Esophagus squamous epithelium (tissue), 5 donors: ENCODE data around the gene NUP155. TPM values are rescaled to one million over a fixed set of nuclear protein-coding genes. Genes with fewer than 3 reads are reported as not detected.

Experiments used
- DNase-seq: peaks from one replicate; lab custom pipeline; 2025; lab: John Stamatoyannopoulos, UW
- H3K27ac ChIP-seq, 4 donors: fragments of 200-600 bp; sonication (generic); one replicate each; pipeline ENCODE4 v1.5.1; 2016 to 2019; ENCODE audit warnings: mild to moderate bottlenecking in 1 of 4
- H3K27me3 ChIP-seq, 4 donors: fragments of 200-600 bp; sonication (generic); 1 replicate in 3 of 4; 2 replicates in 1 of 4; pipeline versions ENCODE4 v1.5.1 to v1.6.0; 2017 to 2021; ENCODE audit warnings: antibody characterized with exemption in 1 of 4
- H3K36me3 ChIP-seq, 3 donors: fragments of 200-600 bp; sonication (generic); one replicate each; pipeline ENCODE4 v1.5.1; 2016 to 2019
- H3K4me1 ChIP-seq, 3 donors: fragments of 200-600 bp; sonication (generic); one replicate each; pipeline ENCODE4 v1.5.1; 2017 to 2019
- H3K4me3 ChIP-seq, 4 donors: fragments of 200-600 bp; sonication (generic); 1 replicate in 3 of 4; 2 replicates in 1 of 4; pipeline ENCODE4 v1.5.1; 2016 to 2019; ENCODE audit warnings: mild to moderate bottlenecking in 2 of 4, moderate library complexity in 1 of 4
- H3K9me3 ChIP-seq, 3 donors: fragments of 200-600 bp; sonication (generic); one replicate each; pipeline ENCODE4 v1.5.1; 2016 to 2019
- POLR2A ChIP-seq, 4 donors: fragments of 450-650 bp; IDR thresholded peaks; one replicate each; pipeline ENCODE4 v1.6.1; 2017; ENCODE audit warnings: antibody characterized with exemption in 4 of 4, mild to moderate bottlenecking in 4 of 4, moderate library complexity in 3 of 4
- WGBS, 2 donors: methylation state at CpG; one replicate each; pipeline ENCODE4 v1.1.5; 2018; 5-methylcytosine and 5-hydroxymethylcytosine counted together
- intact Hi-C: fragments of 100-400 bp; cut with DNase I; formaldehyde crosslinking; loops from one replicate; pipeline ENCODE4 v1.15.0; 2022
- small RNA-seq, 4 donors: library from RNA; depleted of rRNA; stranded (forward); fragments of <200 nt; gene quantifications; one replicate each; pipeline ENCODE3, GENCODE V24; 2016
- total RNA-seq, 4 donors: library from RNA; depleted of rRNA; stranded (reverse); fragments of >200 nt; gene quantifications; one replicate each; pipeline ENCODE4 v1.1.0, GENCODE V29; 2016
- TF ChIP-seq, protein P1 (sequence below), 6 experiments: fragments of 450-650 bp in 4 of 6; fragments of 200-600 bp in 2 of 6; sonication (generic) in 2 of 6; IDR thresholded peaks; one replicate each; pipeline ENCODE4 v1.5.1; 2016 to 2019; ENCODE audit warnings: antibody characterized with exemption in 6 of 6, mild to moderate bottlenecking in 4 of 6, moderate library complexity in 4 of 6
- donor health status: DM: yes; HTN: yes; CAD: no.

Gene NUP155
- total RNA-seq, 4 donors from 2014 or later, result 9.1 to 24.2 (median 22.0) TPM

- 81 to 93% methylated on average over 4 of the region's 4 CpGs for WGBS, 2 donors
- Histone ChIP-seq H3K36me3 (peaks cover 0 to 22% (median 0%) of the 10 kb centered on the region in 3 donors), H3K9me3 (no peaks in the 10 kb centered on the region), H3K4me1 (peaks cover 0 to 40% (median 11%) of the 10 kb centered on the region in 3 donors), H3K4me3 (no peak overlapping the region), H3K27me3 (no peaks in the 10 kb centered on the region), H3K27ac (no peak overlapping the region)
- TF ChIP-seq POLR2A (IDR thresholded peaks at IDR 0.05), result no peak
- TF ChIP-seq, protein P1, sequence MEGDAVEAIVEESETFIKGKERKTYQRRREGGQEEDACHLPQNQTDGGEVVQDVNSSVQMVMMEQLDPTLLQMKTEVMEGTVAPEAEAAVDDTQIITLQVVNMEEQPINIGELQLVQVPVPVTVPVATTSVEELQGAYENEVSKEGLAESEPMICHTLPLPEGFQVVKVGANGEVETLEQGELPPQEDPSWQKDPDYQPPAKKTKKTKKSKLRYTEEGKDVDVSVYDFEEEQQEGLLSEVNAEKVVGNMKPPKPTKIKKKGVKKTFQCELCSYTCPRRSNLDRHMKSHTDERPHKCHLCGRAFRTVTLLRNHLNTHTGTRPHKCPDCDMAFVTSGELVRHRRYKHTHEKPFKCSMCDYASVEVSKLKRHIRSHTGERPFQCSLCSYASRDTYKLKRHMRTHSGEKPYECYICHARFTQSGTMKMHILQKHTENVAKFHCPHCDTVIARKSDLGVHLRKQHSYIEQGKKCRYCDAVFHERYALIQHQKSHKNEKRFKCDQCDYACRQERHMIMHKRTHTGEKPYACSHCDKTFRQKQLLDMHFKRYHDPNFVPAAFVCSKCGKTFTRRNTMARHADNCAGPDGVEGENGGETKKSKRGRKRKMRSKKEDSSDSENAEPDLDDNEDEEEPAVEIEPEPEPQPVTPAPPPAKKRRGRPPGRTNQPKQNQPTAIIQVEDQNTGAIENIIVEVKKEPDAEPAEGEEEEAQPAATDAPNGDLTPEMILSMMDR (IDR thresholded peaks at IDR 0.05), result no peak
- no peak for DNase-seq
- intact Hi-C loops, result no loop called here
Measured at GRCh38 chr5:37247496-37247895, 123.4 kb downstream of the NUP155 start.

GRCh38 chr5:37247036-37247435 lies 123.9 kb downstream of the NUP155 start:
- H3K9me3 ChIP-seq, result no peaks in the 10 kb centered on the region
- H3K27me3 ChIP-seq, result no peaks in the 10 kb centered on the region
- H3K4me3 ChIP-seq, result no peak overlapping the region
- H3K4me1 ChIP-seq, result peaks cover 0 to 40% (median 11%) of the 10 kb centered on the region in 3 donors
- no peak for DNase-seq
- peaks cover 0 to 23% (median 0%) of the 10 kb centered on the region in 3 donors for H3K36me3 ChIP-seq
- 65 to 74% methylated on average over 1 of the region's 1 CpG for WGBS, 2 donors
- TF ChIP-seq POLR2A (IDR thresholded peaks at IDR 0.05), result no peak
- TF ChIP-seq, protein P1 (IDR thresholded peaks at IDR 0.05), result no peak
- no peak overlapping the region for H3K27ac ChIP-seq
- intact Hi-C loops, result no loop called here

Small RNA genes within 50 kb of the gene (small RNA-seq; reads per million reads assigned to genes)
- gene RNU7-75P, result 0 reads per million in 4 donors

Other genes starting within 250 kb of the NUP155 start
- 10 to 100 TPM in 2 of 4 donors, 1 to 10 TPM in 2; 8.0 to 17.5 (median 11.5) TPM for gene CPLANE1, start 121.7 kb downstream of the NUP155 start, total RNA-seq
- gene WDR70, start 8.2 kb upstream of the NUP155 start, total RNA-seq, result 10 to 100 TPM in 3 of 4 donors, 1 to 10 TPM in 1; 8.2 to 26.1 (median 15.5) TPM